K562 (cell line): ENCODE measurements around the gene NET1. TPM values are rescaled to one million over a fixed set of nuclear protein-coding genes. Genes with fewer than 3 reads are reported as not detected.

Experiments
- ATF1 ChIP-seq, 2 experiments: fragments of 450-650 bp in 1 of 2; IDR thresholded peaks; 2 replicates each; pipeline ENCODE4 v1.6.1; 2016; ENCODE audit warnings: missing compliant biosample characterization in 1 of 2, missing genetic modification characterization in 1 of 2
- COPS2 ChIP-seq: fragments of 450-650 bp; conservative IDR thresholded peaks from 2 replicates; pipeline ENCODE4 v1.6.1; 2016; ENCODE audit warnings: mild to moderate bottlenecking, moderate library complexity
- DIDO1 ChIP-seq: fragments of 450-650 bp; IDR thresholded peaks from 2 replicates; pipeline ENCODE4 v1.6.1; 2016; ENCODE audit warnings: low read depth, missing biosample characterization, missing genetic modification characterization
- HSF4 ChIP-seq: fragments of 250-450 bp; sonication (Bioruptor Pico); IDR thresholded peaks from 2 replicates; pipeline ENCODE4 v2.1.2; 2022; ENCODE audit warnings: mild to moderate bottlenecking, moderate library complexity, borderline replicate concordance
- RNF2 ChIP-seq: sonication (generic); IDR thresholded peaks from 2 replicates; pipeline ENCODE4 v1.6.1; 2016
- polyA plus RNA-seq, 8 experiments: library from polyadenylated mRNA; depleted of rRNA in 4 of 8; stranded (reverse) in 5 of 8; unstranded in 3 of 8; fragments of >200 nt; fragmentation: Nextera tagmentation in 2 of 8; fragmentation: Illumina TruSeq in 1 of 8; extraction: Ambion mirVana in 2 of 8; extraction: Trizol in 1 of 8; gene quantifications; 2 replicates each; pipeline versions ENCODE4 v1.2.1 to v1.2.3, GENCODE V29; 2011 to 2014; ENCODE audit warnings: inconsistent platforms in 1 of 8, missing spikeins in 1 of 8
- total RNA-seq, 7 experiments: library from RNA; depleted of rRNA in 6 of 7; stranded (reverse); fragments of >200 nt in 6 of 7; fragmentation: Illumina TruSeq in 2 of 7; extraction: Trizol in 2 of 7; gene quantifications; 2 replicates each; pipeline versions ENCODE4 v1.2.1 to v1.2.3, GENCODE V29; 2011 to 2021; ENCODE audit warnings: low replicate concordance in 1 of 7
- TF ChIP-seq, protein P1 (sequence below), 2 experiments: IDR thresholded peaks; 2 replicates each; pipeline ENCODE4 v1.6.1; 2012; ENCODE audit warnings: improper control_type of control experiment in 2 of 2, low read depth in 2 of 2, low read length in 2 of 2, borderline replicate concordance in 1 of 2
- TF ChIP-seq, protein P2 (sequence below): sonication (generic); formaldehyde crosslinking; IDR thresholded peaks from 2 replicates; pipeline ENCODE4 v1.8.0; 2022; ENCODE audit warnings: missing genetic modification reagents, mild to moderate bottlenecking, moderate library complexity, borderline replicate concordance
- TF ChIP-seq, protein P3 (sequence below): fragments of 450-650 bp; formaldehyde crosslinking; IDR thresholded peaks from 2 replicates; pipeline ENCODE4 v1.4.0; 2020; ENCODE audit warnings: mild to moderate bottlenecking
- TF ChIP-seq, protein P4 (sequence below): fragments of 250-450 bp; sonication (Bioruptor Pico); IDR thresholded peaks from 2 replicates; pipeline ENCODE4 v1.5.0; 2020; ENCODE audit warnings: mild to moderate bottlenecking, borderline replicate concordance

The NET1 gene
- total and polyA plus RNA-seq, 9 of the 15 experiments (the other 6 are each of a cell fraction or from before 2014, with no cell fraction given): 47.4 to 258 (median 106) TPM

DNA sequence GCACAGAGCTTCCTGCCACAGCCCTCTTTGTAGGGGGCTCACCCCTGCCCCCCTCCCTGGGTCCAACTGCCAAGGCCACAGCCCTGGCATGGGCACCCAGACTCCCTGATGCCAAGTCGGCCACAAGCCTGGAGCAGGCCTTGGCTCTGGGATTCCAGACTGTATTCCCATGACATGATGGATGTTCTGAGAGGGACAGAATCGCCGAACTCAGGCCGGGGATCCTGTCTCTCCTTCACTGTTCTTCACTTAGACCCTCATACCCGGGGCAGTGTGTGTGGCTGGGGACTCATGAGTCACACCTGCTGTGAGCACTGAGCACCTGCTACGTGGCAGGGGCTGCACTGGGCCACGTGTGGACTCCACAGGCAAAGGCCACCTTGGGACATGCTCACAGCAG, 79.1 kb downstream of the NET1 start (continued):
- TF ChIP-seq, protein P1, sequence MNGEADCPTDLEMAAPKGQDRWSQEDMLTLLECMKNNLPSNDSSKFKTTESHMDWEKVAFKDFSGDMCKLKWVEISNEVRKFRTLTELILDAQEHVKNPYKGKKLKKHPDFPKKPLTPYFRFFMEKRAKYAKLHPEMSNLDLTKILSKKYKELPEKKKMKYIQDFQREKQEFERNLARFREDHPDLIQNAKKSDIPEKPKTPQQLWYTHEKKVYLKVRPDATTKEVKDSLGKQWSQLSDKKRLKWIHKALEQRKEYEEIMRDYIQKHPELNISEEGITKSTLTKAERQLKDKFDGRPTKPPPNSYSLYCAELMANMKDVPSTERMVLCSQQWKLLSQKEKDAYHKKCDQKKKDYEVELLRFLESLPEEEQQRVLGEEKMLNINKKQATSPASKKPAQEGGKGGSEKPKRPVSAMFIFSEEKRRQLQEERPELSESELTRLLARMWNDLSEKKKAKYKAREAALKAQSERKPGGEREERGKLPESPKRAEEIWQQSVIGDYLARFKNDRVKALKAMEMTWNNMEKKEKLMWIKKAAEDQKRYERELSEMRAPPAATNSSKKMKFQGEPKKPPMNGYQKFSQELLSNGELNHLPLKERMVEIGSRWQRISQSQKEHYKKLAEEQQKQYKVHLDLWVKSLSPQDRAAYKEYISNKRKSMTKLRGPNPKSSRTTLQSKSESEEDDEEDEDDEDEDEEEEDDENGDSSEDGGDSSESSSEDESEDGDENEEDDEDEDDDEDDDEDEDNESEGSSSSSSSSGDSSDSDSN (IDR thresholded peaks at IDR 0.05; ENCODE audit: borderline replicate concordance in 1 of 2, low read depth in 2 of 2, low read length in 2 of 2): no peak
- TF ChIP-seq, protein P2, sequence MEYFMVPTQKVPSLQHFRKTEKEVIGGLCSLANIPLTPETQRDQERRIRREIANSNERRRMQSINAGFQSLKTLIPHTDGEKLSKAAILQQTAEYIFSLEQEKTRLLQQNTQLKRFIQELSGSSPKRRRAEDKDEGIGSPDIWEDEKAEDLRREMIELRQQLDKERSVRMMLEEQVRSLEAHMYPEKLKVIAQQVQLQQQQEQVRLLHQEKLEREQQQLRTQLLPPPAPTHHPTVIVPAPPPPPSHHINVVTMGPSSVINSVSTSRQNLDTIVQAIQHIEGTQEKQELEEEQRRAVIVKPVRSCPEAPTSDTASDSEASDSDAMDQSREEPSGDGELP: no peak
- TF ChIP-seq, protein P3, sequence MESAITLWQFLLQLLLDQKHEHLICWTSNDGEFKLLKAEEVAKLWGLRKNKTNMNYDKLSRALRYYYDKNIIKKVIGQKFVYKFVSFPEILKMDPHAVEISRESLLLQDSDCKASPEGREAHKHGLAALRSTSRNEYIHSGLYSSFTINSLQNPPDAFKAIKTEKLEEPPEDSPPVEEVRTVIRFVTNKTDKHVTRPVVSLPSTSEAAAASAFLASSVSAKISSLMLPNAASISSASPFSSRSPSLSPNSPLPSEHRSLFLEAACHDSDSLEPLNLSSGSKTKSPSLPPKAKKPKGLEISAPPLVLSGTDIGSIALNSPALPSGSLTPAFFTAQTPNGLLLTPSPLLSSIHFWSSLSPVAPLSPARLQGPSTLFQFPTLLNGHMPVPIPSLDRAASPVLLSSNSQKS (CRISPR knock-in tag): no peak
- TF ChIP-seq COPS2: no peak
- TF ChIP-seq HSF4 (CRISPR knock-in tag): no peak
- TF ChIP-seq, protein P4, sequence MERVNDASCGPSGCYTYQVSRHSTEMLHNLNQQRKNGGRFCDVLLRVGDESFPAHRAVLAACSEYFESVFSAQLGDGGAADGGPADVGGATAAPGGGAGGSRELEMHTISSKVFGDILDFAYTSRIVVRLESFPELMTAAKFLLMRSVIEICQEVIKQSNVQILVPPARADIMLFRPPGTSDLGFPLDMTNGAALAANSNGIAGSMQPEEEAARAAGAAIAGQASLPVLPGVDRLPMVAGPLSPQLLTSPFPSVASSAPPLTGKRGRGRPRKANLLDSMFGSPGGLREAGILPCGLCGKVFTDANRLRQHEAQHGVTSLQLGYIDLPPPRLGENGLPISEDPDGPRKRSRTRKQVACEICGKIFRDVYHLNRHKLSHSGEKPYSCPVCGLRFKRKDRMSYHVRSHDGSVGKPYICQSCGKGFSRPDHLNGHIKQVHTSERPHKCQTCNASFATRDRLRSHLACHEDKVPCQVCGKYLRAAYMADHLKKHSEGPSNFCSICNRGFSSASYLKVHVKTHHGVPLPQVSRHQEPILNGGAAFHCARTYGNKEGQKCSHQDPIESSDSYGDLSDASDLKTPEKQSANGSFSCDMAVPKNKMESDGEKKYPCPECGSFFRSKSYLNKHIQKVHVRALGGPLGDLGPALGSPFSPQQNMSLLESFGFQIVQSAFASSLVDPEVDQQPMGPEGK (CRISPR knock-in tag): no peak
- no peak for TF ChIP-seq RNF2
- no peak for TF ChIP-seq DIDO1
- no peak for TF ChIP-seq ATF1 (CRISPR knock-in tag; IDR thresholded peaks at IDR 0.05)
- no peak for TF ChIP-seq ATF1 (tag; IDR thresholded peaks at IDR 0.05)
